ENCODE data around the gene COL25A1. TPM values are rescaled to one million over a fixed set of nuclear protein-coding genes. Genes with fewer than 3 reads are reported as not detected.

The COL25A1 gene
- total RNA-seq, 1 experiment from 2014 or later: not detected

GRCh38 chr4:108877821-108878220, 424.6 kb downstream of the COL25A1 start:
- ATAC-seq: no peak
- ChIA-PET POLR2A (no interaction called here), RAD21 (ENCODE audit: low non-redundant PET in 1 of 2, low total read pairs in 2 of 2, uncharacterized antibody in 2 of 2, unreplicated experiment in 2 of 2) (no interaction called here), CTCF (no interaction called here)
- TF ChIP-seq, protein P1, sequence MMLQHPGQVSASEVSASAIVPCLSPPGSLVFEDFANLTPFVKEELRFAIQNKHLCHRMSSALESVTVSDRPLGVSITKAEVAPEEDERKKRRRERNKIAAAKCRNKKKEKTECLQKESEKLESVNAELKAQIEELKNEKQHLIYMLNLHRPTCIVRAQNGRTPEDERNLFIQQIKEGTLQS (IDR thresholded peaks at IDR 0.05): no peak
- TF ChIP-seq, protein P2, sequence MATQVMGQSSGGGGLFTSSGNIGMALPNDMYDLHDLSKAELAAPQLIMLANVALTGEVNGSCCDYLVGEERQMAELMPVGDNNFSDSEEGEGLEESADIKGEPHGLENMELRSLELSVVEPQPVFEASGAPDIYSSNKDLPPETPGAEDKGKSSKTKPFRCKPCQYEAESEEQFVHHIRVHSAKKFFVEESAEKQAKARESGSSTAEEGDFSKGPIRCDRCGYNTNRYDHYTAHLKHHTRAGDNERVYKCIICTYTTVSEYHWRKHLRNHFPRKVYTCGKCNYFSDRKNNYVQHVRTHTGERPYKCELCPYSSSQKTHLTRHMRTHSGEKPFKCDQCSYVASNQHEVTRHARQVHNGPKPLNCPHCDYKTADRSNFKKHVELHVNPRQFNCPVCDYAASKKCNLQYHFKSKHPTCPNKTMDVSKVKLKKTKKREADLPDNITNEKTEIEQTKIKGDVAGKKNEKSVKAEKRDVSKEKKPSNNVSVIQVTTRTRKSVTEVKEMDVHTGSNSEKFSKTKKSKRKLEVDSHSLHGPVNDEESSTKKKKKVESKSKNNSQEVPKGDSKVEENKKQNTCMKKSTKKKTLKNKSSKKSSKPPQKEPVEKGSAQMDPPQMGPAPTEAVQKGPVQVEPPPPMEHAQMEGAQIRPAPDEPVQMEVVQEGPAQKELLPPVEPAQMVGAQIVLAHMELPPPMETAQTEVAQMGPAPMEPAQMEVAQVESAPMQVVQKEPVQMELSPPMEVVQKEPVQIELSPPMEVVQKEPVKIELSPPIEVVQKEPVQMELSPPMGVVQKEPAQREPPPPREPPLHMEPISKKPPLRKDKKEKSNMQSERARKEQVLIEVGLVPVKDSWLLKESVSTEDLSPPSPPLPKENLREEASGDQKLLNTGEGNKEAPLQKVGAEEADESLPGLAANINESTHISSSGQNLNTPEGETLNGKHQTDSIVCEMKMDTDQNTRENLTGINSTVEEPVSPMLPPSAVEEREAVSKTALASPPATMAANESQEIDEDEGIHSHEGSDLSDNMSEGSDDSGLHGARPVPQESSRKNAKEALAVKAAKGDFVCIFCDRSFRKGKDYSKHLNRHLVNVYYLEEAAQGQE (IDR thresholded peaks at IDR 0.05; ENCODE audit: low read depth): no peak
- TF ChIP-seq YY1 (IDR thresholded peaks at IDR 0.05; ENCODE audit: extremely low read depth, insufficient replicate concordance, low read depth, low read length): no peak
- TF ChIP-seq CBX3 (IDR thresholded peaks at IDR 0.05; ENCODE audit: low read depth): no peak
- TF ChIP-seq TCF7L2 (IDR thresholded peaks at IDR 0.05; ENCODE audit: borderline replicate concordance, extremely low read depth, insufficient read depth, insufficient read length): no peak
- TF ChIP-seq CEBPB (IDR thresholded peaks at IDR 0.05; ENCODE audit: low read depth): no peak
- no peak for TF ChIP-seq JUND (IDR thresholded peaks at IDR 0.05)
- no peak for TF ChIP-seq CTCF (IDR thresholded peaks at IDR 0.05 in 2 of 3, conservative IDR thresholded peaks at IDR 0.05 in 1 of 3; ENCODE audit: borderline replicate concordance in 1 of 3, insufficient read depth in 1 of 3, low read depth in 2 of 3, low read length in 2 of 3)
- no peak for TF ChIP-seq ZFX (IDR thresholded peaks at IDR 0.05)
- no peak for TF ChIP-seq SP1 (IDR thresholded peaks at IDR 0.05; ENCODE audit: low read depth)
- TF ChIP-seq POLR2AphosphoS5 (IDR thresholded peaks at IDR 0.05; ENCODE audit: low read depth, low read length): no peak
- no peak for TF ChIP-seq SIN3A (IDR thresholded peaks at IDR 0.05; ENCODE audit: low read depth)
- no peak for TF ChIP-seq POLR2A (IDR thresholded peaks at IDR 0.05; ENCODE audit: borderline replicate concordance, extremely low read depth, insufficient read depth, insufficient read length)
- no peak for TF ChIP-seq ZBTB33 (IDR thresholded peaks at IDR 0.05; ENCODE audit: extremely low read depth, insufficient replicate concordance, low read length)
- no peak for TF ChIP-seq EGR1 (IDR thresholded peaks at IDR 0.05; ENCODE audit: low read depth)
- TF ChIP-seq ELF1 (IDR thresholded peaks at IDR 0.05; ENCODE audit: borderline replicate concordance, low read depth): no peak
- no peak for TF ChIP-seq MAX (IDR thresholded peaks at IDR 0.05)
- TF ChIP-seq SRF (IDR thresholded peaks at IDR 0.05; ENCODE audit: low read depth): no peak
- TF ChIP-seq ZNF274 (IDR thresholded peaks at IDR 0.05; ENCODE audit: low read depth, low read length): no peak
- TF ChIP-seq EZH2phosphoT487 (IDR thresholded peaks at IDR 0.05; ENCODE audit: borderline replicate concordance): no peak
- intact Hi-C loops (cut with micrococcal nuclease): no loop called here
- no peaks in the 10 kb centered on the region for H3K9me3 ChIP-seq (ENCODE audit: control insufficient read depth in 1 of 2, insufficient read depth in 1 of 2, low read depth in 1 of 2, low read length in 2 of 2)
- no peaks in the 10 kb centered on the region for H4K20me1 ChIP-seq (ENCODE audit: insufficient read depth)
- no peaks in the 10 kb centered on the region for H3K9me2 ChIP-seq (ENCODE audit: insufficient read depth)
- H3K27ac ChIP-seq (ENCODE audit: low read depth, low read length): no peak overlapping the region
- H3K9ac ChIP-seq (ENCODE audit: low read length): no peak overlapping the region
- no peaks in the 10 kb centered on the region for H3K4me1 ChIP-seq (ENCODE audit: control insufficient read depth in 1 of 2, insufficient read depth in 2 of 2, low read length in 2 of 2)
- peaks cover 68% of the 10 kb centered on the region for H3K27me3 ChIP-seq (ENCODE audit: insufficient read depth, low read length)
- no peak overlapping the region for H2AFZ ChIP-seq (ENCODE audit: low read depth, low read length, poor library complexity, severe bottlenecking)
- no TSS peak for BruUV-seq (replicated peaks)
- no peak for DNase-seq (ENCODE audit: low read depth, low spot score)
- H3K4me3 ChIP-seq (replicated peaks in 1 of 2; ENCODE audit: low read depth in 1 of 2, low read length in 2 of 2): no peak overlapping the region
- no peaks in the 10 kb centered on the region for H3K79me2 ChIP-seq (ENCODE audit: insufficient read depth, low read length)
- no peak overlapping the region for H3K4me2 ChIP-seq (ENCODE audit: low read length)
- no peaks in the 10 kb centered on the region for H3K36me3 ChIP-seq (ENCODE audit: control insufficient read depth in 1 of 2, insufficient read depth in 2 of 2, low read length in 2 of 2)
